ENCODE data around the gene NEK6.

DNA sequence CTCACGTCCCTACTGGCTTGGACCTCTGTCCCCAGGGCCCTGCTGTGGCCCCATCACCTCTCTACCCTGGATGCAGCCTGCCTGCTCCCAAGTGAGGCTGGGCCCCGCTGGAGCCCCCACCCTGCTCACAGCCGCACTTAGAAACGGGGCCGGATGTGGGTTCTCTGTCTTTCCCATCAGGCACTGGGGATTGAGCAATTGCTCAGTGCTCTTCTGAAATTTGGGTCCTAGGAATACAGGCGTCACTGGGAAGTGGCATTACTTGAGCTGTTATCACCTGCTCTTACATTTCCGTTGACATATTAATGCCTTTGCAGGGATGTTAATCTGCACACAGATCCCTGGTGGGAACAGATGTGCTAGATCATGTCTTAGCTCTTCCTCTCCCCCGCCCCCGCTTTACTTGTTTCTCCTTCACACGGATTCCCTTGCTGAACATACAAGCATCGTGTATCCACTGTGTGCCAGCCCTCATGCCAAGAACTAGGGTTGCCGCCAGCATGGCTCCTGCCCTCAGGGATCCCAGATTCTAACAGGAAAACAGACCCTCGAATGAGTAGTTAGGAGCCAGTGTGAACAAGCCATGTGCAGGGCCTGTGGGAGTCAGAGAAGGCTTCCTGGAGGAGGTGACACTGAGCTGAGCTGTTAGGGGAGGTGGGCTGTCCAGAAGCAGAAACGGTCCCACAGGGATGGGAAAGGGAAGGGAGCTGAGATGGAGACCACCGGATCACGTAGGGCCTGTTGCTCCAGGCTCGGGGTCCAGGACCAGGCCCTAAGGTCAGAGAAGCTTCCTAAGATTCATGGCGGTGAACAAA lies 65.1 kb downstream of the NEK6 start:
- TF ChIP-seq ESRRA (IDR thresholded peaks at IDR 0.05; ENCODE audit: low read length) (no peak), POLR2AphosphoS5 (IDR thresholded peaks at IDR 0.05; ENCODE audit: low read length) (peak; percentile 49; the same call in 1 of the 2 replicates), MYC (IDR thresholded peaks at IDR 0.05; ENCODE audit: insufficient read depth, insufficient read length, insufficient replicate concordance, low read length, severe bottlenecking) (no peak), NRF1 (conservative IDR thresholded peaks at IDR 0.05; ENCODE audit: low read depth, low read length) (no peak), CBX5 (IDR thresholded peaks at IDR 0.05; ENCODE audit: low read depth) (no peak), EP300 (IDR thresholded peaks at IDR 0.05; ENCODE audit: borderline replicate concordance in 1 of 2, control insufficient read depth in 1 of 2, low read depth in 2 of 2, low read length in 2 of 2) (no peak), CHD4 (IDR thresholded peaks at IDR 0.05) (no peak)
- TF ChIP-seq, protein P1, sequence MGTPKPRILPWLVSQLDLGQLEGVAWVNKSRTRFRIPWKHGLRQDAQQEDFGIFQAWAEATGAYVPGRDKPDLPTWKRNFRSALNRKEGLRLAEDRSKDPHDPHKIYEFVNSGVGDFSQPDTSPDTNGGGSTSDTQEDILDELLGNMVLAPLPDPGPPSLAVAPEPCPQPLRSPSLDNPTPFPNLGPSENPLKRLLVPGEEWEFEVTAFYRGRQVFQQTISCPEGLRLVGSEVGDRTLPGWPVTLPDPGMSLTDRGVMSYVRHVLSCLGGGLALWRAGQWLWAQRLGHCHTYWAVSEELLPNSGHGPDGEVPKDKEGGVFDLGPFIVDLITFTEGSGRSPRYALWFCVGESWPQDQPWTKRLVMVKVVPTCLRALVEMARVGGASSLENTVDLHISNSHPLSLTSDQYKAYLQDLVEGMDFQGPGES (IDR thresholded peaks at IDR 0.05), result no peak
- TF ChIP-seq, protein P2, sequence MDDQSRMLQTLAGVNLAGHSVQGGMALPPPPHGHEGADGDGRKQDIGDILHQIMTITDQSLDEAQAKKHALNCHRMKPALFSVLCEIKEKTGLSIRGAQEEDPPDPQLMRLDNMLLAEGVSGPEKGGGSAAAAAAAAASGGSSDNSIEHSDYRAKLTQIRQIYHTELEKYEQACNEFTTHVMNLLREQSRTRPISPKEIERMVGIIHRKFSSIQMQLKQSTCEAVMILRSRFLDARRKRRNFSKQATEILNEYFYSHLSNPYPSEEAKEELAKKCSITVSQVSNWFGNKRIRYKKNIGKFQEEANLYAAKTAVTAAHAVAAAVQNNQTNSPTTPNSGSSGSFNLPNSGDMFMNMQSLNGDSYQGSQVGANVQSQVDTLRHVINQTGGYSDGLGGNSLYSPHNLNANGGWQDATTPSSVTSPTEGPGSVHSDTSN (IDR thresholded peaks at IDR 0.05; ENCODE audit: insufficient replicate concordance, low read depth, low read length), result no peak
- TF ChIP-seq, protein P3, sequence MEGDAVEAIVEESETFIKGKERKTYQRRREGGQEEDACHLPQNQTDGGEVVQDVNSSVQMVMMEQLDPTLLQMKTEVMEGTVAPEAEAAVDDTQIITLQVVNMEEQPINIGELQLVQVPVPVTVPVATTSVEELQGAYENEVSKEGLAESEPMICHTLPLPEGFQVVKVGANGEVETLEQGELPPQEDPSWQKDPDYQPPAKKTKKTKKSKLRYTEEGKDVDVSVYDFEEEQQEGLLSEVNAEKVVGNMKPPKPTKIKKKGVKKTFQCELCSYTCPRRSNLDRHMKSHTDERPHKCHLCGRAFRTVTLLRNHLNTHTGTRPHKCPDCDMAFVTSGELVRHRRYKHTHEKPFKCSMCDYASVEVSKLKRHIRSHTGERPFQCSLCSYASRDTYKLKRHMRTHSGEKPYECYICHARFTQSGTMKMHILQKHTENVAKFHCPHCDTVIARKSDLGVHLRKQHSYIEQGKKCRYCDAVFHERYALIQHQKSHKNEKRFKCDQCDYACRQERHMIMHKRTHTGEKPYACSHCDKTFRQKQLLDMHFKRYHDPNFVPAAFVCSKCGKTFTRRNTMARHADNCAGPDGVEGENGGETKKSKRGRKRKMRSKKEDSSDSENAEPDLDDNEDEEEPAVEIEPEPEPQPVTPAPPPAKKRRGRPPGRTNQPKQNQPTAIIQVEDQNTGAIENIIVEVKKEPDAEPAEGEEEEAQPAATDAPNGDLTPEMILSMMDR (IDR thresholded peaks at IDR 0.05 in 2 of 3, conservative IDR thresholded peaks at IDR 0.05 in 1 of 3; ENCODE audit: control insufficient read depth in 2 of 3, extremely low read depth in 1 of 3, insufficient read depth in 1 of 3, low read depth in 3 of 3, low read length in 3 of 3), result no peak
- TF ChIP-seq, protein P4, sequence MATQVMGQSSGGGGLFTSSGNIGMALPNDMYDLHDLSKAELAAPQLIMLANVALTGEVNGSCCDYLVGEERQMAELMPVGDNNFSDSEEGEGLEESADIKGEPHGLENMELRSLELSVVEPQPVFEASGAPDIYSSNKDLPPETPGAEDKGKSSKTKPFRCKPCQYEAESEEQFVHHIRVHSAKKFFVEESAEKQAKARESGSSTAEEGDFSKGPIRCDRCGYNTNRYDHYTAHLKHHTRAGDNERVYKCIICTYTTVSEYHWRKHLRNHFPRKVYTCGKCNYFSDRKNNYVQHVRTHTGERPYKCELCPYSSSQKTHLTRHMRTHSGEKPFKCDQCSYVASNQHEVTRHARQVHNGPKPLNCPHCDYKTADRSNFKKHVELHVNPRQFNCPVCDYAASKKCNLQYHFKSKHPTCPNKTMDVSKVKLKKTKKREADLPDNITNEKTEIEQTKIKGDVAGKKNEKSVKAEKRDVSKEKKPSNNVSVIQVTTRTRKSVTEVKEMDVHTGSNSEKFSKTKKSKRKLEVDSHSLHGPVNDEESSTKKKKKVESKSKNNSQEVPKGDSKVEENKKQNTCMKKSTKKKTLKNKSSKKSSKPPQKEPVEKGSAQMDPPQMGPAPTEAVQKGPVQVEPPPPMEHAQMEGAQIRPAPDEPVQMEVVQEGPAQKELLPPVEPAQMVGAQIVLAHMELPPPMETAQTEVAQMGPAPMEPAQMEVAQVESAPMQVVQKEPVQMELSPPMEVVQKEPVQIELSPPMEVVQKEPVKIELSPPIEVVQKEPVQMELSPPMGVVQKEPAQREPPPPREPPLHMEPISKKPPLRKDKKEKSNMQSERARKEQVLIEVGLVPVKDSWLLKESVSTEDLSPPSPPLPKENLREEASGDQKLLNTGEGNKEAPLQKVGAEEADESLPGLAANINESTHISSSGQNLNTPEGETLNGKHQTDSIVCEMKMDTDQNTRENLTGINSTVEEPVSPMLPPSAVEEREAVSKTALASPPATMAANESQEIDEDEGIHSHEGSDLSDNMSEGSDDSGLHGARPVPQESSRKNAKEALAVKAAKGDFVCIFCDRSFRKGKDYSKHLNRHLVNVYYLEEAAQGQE (IDR thresholded peaks at IDR 0.05; ENCODE audit: low read depth, low read length), result no peak

Measured in GM12878 (cell line).